Esophagus squamous epithelium (tissue), 4 donors: Measurements from ENCODE around the gene EHF.

Experiments used
- CTCF ChIP-seq, 6 experiments: fragments of 450-650 bp in 4 of 6; fragments of 200-600 bp in 2 of 6; sonication (generic) in 2 of 6; IDR thresholded peaks; one replicate each; pipeline ENCODE4 v1.5.1; 2016 to 2019; ENCODE audit warnings: antibody characterized with exemption in 6 of 6, mild to moderate bottlenecking in 4 of 6, moderate library complexity in 4 of 6
- POLR2A ChIP-seq, 4 donors: fragments of 450-650 bp; IDR thresholded peaks; one replicate each; pipeline ENCODE4 v1.6.1; 2017; ENCODE audit warnings: antibody characterized with exemption in 4 of 4, mild to moderate bottlenecking in 4 of 4, moderate library complexity in 3 of 4

- TF ChIP-seq CTCF (IDR thresholded peaks at IDR 0.05) (no peak), POLR2A (IDR thresholded peaks at IDR 0.05) (no peak)
Measured at GRCh38 chr11:34616830-34617504, 3.9 kb upstream of the EHF start.
